CD4-positive, alpha-beta T cell (primary cell): Measurements from ENCODE around the gene CPNE4. TPM values are rescaled to one million over a fixed set of nuclear protein-coding genes. Genes with fewer than 3 reads are reported as not detected.

ENCODE experiments used
- ATAC-seq: fragments of 200-7000 bp; cut with Tn5 transposase; one replicate; pipeline ENCODE4 v1.10.0; 2022; ENCODE audit warnings: mild to moderate bottlenecking; ENCODE audit not compliant: poor library complexity
- CTCF ChIA-PET: fragments of 350-600 bp; sonication (Branson Sonifier 250); formaldehyde crosslinking; loops from one replicate; lab custom pipeline; 2021; ENCODE audit warnings: antibody characterized with exemption, inconsistent platforms; lab: Charles Lee
- POLR2A ChIA-PET: fragments of 350-600 bp; sonication (Branson Sonifier 250); formaldehyde crosslinking; loops from one replicate; lab custom pipeline; 2021; ENCODE audit warnings: antibody characterized with exemption, inconsistent platforms; lab: Charles Lee
- DNase-seq, 14 experiments: peaks; one replicate each; pipeline ENCODE4 v3.0.0-alpha.2; 2013 to 2020; ENCODE audit warnings: mixed read lengths in 2 of 14
- H3K27ac ChIP-seq, 2 donors: one replicate each; pipeline versions ENCODE4 v1.5.1 to v1.7.0; 2013; ENCODE audit warnings: low read length in 2 of 2, low read depth in 1 of 2, mild to moderate bottlenecking in 1 of 2
- H3K27me3 ChIP-seq, 2 experiments: 1 replicate in 1 of 2; 2 replicates in 1 of 2; pipeline versions ENCODE4 v1.6.1 to v1.7.0; 2013; ENCODE audit warnings: low read length in 2 of 2, control low read depth in 1 of 2, mild to moderate bottlenecking in 1 of 2, moderate library complexity in 1 of 2; ENCODE audit not compliant: insufficient read depth in 2 of 2, control insufficient read depth in 1 of 2
- H3K36me3 ChIP-seq: one replicate; pipeline ENCODE4 v1.6.1; 2013; ENCODE audit warnings: low read length, control low read depth; ENCODE audit not compliant: insufficient read depth
- H3K4me1 ChIP-seq: one replicate; pipeline ENCODE4 v1.6.1; 2013; ENCODE audit warnings: low read length, control low read depth; ENCODE audit not compliant: insufficient read depth
- H3K4me3 ChIP-seq: one replicate; pipeline ENCODE4 v1.5.1; 2013; ENCODE audit warnings: mild to moderate bottlenecking, low read length, moderate library complexity
- H3K9me3 ChIP-seq, 2 experiments: 1 replicate in 1 of 2; 2 replicates in 1 of 2; pipeline versions ENCODE4 v1.6.1 to v1.7.0; 2013; ENCODE audit warnings: low read length in 2 of 2, mild to moderate bottlenecking in 2 of 2, control low read depth in 1 of 2, moderate library complexity in 1 of 2; ENCODE audit not compliant: control insufficient read depth in 1 of 2, insufficient read depth in 1 of 2
- H3K27ac Mint-ChIP-seq: one replicate; pipeline ENCODE4 v1.8.0; 2020; ENCODE audit warnings: mixed read lengths
- H3K27me3 Mint-ChIP-seq: one replicate; pipeline ENCODE4 v1.8.0; 2021; ENCODE audit warnings: mixed read lengths
- H3K36me3 Mint-ChIP-seq: one replicate; pipeline ENCODE4 v1.8.0; 2021; ENCODE audit warnings: low read depth, mixed read lengths
- H3K4me1 Mint-ChIP-seq: one replicate; pipeline ENCODE4 v1.8.0; 2021; ENCODE audit warnings: low read depth, mixed read lengths
- H3K4me3 Mint-ChIP-seq: one replicate; pipeline ENCODE4 v1.8.0; 2020; ENCODE audit warnings: mild to moderate bottlenecking, mixed read lengths
- H3K9me3 Mint-ChIP-seq: one replicate; pipeline ENCODE4 v1.8.0; 2020; ENCODE audit warnings: mixed read lengths
- CTCF ChIP-seq: fragments of 200-600 bp; IDR thresholded peaks from one replicate; pipeline ENCODE4 v1.8.0; 2022; ENCODE audit warnings: antibody characterized with exemption, mild to moderate bottlenecking
- intact Hi-C, 2 experiments: fragments of 100-400 bp; cut with DNase I in 1 of 2; cut with micrococcal nuclease in 1 of 2; formaldehyde crosslinking; loops; one replicate each; pipeline versions ENCODE4 v1.15.1 to v1.9.0; 2023 to 2025; cut with DNase I, micrococcal nuclease
- total RNA-seq, 174 experiments: library from RNA in 2 of 174; stranded (reverse) in 2 of 174; gene quantifications; one replicate each; pipeline ENCODE4 v1.2.3 and lab custom pipeline; 2021 to 2026

Gene CPNE4
- total RNA-seq, 2 experiments from 2014 or later, result not detected

GRCh38 chr3:131564812-131565211 lies 470.0 kb downstream of the CPNE4 start:
- no peak overlapping the region for H3K4me3 ChIP-seq
- DNase-seq (no peak), ATAC-seq (no peak)
- no peaks in the 10 kb centered on the region for H3K4me1 ChIP-seq
- peaks cover 7 to 8% of the 10 kb centered on the region in 2 experiments for H3K27me3 ChIP-seq
- Mint-ChIP-seq H3K36me3 (no peaks in the 10 kb centered on the region), H3K27me3 (peaks cover 44% of the 10 kb centered on the region), H3K4me1 (no peaks in the 10 kb centered on the region), H3K4me3 (no peak overlapping the region), H3K27ac (no peak overlapping the region), H3K9me3 (no peaks in the 10 kb centered on the region)
- intact Hi-C loops, result no loop called here
- ChIA-PET CTCF (no interaction called here), POLR2A (no interaction called here)
- no peaks in the 10 kb centered on the region for H3K9me3 ChIP-seq
- no peaks in the 10 kb centered on the region for H3K36me3 ChIP-seq
- TF ChIP-seq CTCF, result no peak
- no peak overlapping the region for H3K27ac ChIP-seq

GRCh38 chr3:131561511-131561910 lies 473.3 kb downstream of the CPNE4 start:
- peaks cover 52% of the 10 kb centered on the region for H3K27me3 Mint-ChIP-seq
- ATAC-seq (no peak), DNase-seq (no peak)
- TF ChIP-seq CTCF, result no peak
- no peaks in the 10 kb centered on the region for H3K36me3 Mint-ChIP-seq
- H3K9me3 ChIP-seq, result no peaks in the 10 kb centered on the region
- peaks cover 8 to 10% of the 10 kb centered on the region in 2 experiments for H3K27me3 ChIP-seq
- no peaks in the 10 kb centered on the region for H3K4me1 ChIP-seq
- no peaks in the 10 kb centered on the region for H3K36me3 ChIP-seq
- no peaks in the 10 kb centered on the region for H3K4me1 Mint-ChIP-seq
- H3K4me3 ChIP-seq, result no peak overlapping the region
- H3K27ac Mint-ChIP-seq, result no peak overlapping the region
- intact Hi-C loops, result no loop called here
- ChIA-PET CTCF (no interaction called here), POLR2A (no interaction called here)
- no peak overlapping the region for H3K27ac ChIP-seq
- no peak overlapping the region for H3K4me3 Mint-ChIP-seq
- no peaks in the 10 kb centered on the region for H3K9me3 Mint-ChIP-seq

GRCh38 chr3:131560795-131561194 lies 474.0 kb downstream of the CPNE4 start:
- Histone ChIP-seq H3K9me3 (no peaks in the 10 kb centered on the region), H3K27me3 (peaks cover 4 to 10% of the 10 kb centered on the region in 2 experiments), H3K27ac (no peak overlapping the region), H3K4me1 (no peaks in the 10 kb centered on the region), H3K36me3 (no peaks in the 10 kb centered on the region), H3K4me3 (no peak overlapping the region)
- H3K4me1 Mint-ChIP-seq, result no peaks in the 10 kb centered on the region
- ATAC-seq (no peak), DNase-seq (no peak)
- ChIA-PET CTCF (no interaction called here), POLR2A (no interaction called here)
- H3K36me3 Mint-ChIP-seq, result no peaks in the 10 kb centered on the region
- no peaks in the 10 kb centered on the region for H3K9me3 Mint-ChIP-seq
- H3K4me3 Mint-ChIP-seq, result no peak overlapping the region
- intact Hi-C loops, result no loop called here
- no peak for TF ChIP-seq CTCF
- no peak overlapping the region for H3K27ac Mint-ChIP-seq
- H3K27me3 Mint-ChIP-seq, result peaks cover 53% of the 10 kb centered on the region
